Progenitor cell of endocrine pancreas (in vitro differentiated cells): Measurements from ENCODE around the gene TRIM65. TPM values are rescaled to one million over a fixed set of nuclear protein-coding genes. Genes with fewer than 3 reads are reported as not detected.

ENCODE experiments used
- DNase-seq: peaks from one replicate; pipeline ENCODE4 v3.0.0; 2021; ENCODE audit warnings: low spot score; ENCODE audit not compliant: unreplicated experiment
- H3K27ac Mint-ChIP-seq: 2 replicates; pipeline ENCODE4 v1.8.0; 2021; ENCODE audit warnings: mild to moderate bottlenecking, moderate library complexity, mixed read lengths
- H3K27me3 Mint-ChIP-seq: 2 replicates; pipeline ENCODE4 v1.8.0; 2021; ENCODE audit warnings: mixed read lengths
- H3K36me3 Mint-ChIP-seq: 2 replicates; pipeline ENCODE4 v1.8.0; 2022; ENCODE audit warnings: mixed read lengths; ENCODE audit not compliant: insufficient read depth
- H3K4me1 Mint-ChIP-seq: 2 replicates; pipeline ENCODE4 v1.8.0; 2021; ENCODE audit warnings: low read depth, mixed read lengths
- H3K4me3 Mint-ChIP-seq: 2 replicates; pipeline ENCODE4 v1.8.0; 2021; ENCODE audit warnings: low read depth, mild to moderate bottlenecking, moderate library complexity, mixed read lengths
- H3K9me3 Mint-ChIP-seq: 2 replicates; pipeline ENCODE4 v1.8.0; 2021; ENCODE audit warnings: low read depth, mixed read lengths
- CTCF ChIP-seq: fragments of 200-600 bp; sonication (generic); IDR thresholded peaks from one replicate; pipeline ENCODE4 v1.5.0; 2021; ENCODE audit warnings: antibody characterized with exemption, mild to moderate bottlenecking; ENCODE audit not compliant: unreplicated experiment
- total RNA-seq: library from RNA; stranded (reverse); gene quantifications from 2 replicates; pipeline ENCODE4 v1.2.1, GENCODE V29; 2021

TRIM65 gene
- total RNA-seq, 1 donor from 2014 or later: 17.1 TPM

DNA sequence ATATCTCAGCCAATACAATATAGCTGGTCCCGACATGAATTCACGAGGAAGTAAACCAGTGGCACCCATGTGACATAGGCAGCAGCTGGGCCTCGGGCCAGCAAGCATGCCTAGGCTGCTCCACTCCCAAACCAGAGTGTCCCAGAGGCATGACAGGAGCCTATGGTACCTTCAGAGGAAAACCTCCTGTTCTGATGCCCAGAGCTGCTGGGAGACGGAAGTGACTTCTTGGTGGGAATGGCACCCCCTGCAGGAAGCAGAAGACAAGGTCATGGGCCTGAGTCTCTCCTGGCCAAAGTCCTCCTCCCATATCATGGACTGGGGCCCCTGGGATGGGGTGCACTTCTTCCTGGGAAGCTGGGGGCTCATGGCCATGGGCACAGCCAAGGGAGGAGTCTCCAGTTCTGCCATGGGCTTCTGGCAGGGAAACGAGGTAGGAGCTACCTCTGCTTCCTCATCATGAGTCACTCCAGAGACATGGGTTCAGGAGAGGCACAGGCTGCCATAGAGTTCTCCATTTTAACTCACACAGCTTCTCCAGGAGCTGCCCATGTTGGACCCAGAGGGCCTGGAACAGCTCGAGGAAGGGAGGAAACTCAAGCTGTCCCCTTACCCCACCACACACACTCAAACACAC is 30.7 kb upstream of the TRIM65 start:
- no peak overlapping the region for H3K4me3 Mint-ChIP-seq
- H3K4me1 Mint-ChIP-seq: no peaks in the 10 kb centered on the region
- no peaks in the 10 kb centered on the region for H3K9me3 Mint-ChIP-seq
- no peak for DNase-seq
- peak; percentile 51 for TF ChIP-seq CTCF
- H3K36me3 Mint-ChIP-seq: no peaks in the 10 kb centered on the region
- H3K27me3 Mint-ChIP-seq: no peaks in the 10 kb centered on the region
- no peak overlapping the region for H3K27ac Mint-ChIP-seq

GRCh38 chr17:75926456-75926855 is 29.7 kb upstream of the TRIM65 start:
- Mint-ChIP-seq H3K4me3 (no peak overlapping the region), H3K9me3 (no peaks in the 10 kb centered on the region), H3K36me3 (no peaks in the 10 kb centered on the region), H3K27ac (peak overlapping the region; percentile 78), H3K27me3 (no peaks in the 10 kb centered on the region), H3K4me1 (no peaks in the 10 kb centered on the region)
- no peak for TF ChIP-seq CTCF
- DNase-seq: no peak

DNA sequence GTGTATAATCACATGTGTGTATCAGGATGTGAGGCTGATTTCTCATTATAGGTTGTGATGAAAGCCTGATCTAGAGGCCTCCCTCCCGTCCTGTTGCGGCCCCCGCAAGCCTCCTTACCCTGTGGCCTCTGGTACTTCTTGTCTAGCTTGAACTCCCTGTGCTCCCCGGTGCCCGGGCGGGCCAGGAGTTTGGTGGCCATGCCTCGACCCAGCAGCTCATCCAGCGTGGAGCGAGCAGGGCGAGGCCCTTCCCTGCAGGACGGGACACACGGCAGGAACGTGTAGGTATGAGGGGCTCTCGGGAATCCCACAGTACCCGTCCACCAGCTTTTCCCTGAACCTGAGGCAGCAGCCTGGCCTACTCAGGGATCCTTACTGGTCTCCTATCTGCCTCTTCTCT is 29.2 kb upstream of the TRIM65 start:
- Mint-ChIP-seq H3K27ac (no peak overlapping the region), H3K4me3 (no peak overlapping the region), H3K27me3 (no peaks in the 10 kb centered on the region), H3K36me3 (no peaks in the 10 kb centered on the region), H3K4me1 (no peaks in the 10 kb centered on the region), H3K9me3 (no peaks in the 10 kb centered on the region)
- no peak for DNase-seq
- TF ChIP-seq CTCF: no peak

GRCh38 chr17:75925103-75925502 is 28.4 kb upstream of the TRIM65 start:
- Mint-ChIP-seq H3K27me3 (no peaks in the 10 kb centered on the region), H3K27ac (no peak overlapping the region), H3K9me3 (no peaks in the 10 kb centered on the region), H3K4me3 (no peak overlapping the region), H3K4me1 (no peaks in the 10 kb centered on the region), H3K36me3 (no peaks in the 10 kb centered on the region)
- no peak for DNase-seq
- TF ChIP-seq CTCF: no peak

DNA sequence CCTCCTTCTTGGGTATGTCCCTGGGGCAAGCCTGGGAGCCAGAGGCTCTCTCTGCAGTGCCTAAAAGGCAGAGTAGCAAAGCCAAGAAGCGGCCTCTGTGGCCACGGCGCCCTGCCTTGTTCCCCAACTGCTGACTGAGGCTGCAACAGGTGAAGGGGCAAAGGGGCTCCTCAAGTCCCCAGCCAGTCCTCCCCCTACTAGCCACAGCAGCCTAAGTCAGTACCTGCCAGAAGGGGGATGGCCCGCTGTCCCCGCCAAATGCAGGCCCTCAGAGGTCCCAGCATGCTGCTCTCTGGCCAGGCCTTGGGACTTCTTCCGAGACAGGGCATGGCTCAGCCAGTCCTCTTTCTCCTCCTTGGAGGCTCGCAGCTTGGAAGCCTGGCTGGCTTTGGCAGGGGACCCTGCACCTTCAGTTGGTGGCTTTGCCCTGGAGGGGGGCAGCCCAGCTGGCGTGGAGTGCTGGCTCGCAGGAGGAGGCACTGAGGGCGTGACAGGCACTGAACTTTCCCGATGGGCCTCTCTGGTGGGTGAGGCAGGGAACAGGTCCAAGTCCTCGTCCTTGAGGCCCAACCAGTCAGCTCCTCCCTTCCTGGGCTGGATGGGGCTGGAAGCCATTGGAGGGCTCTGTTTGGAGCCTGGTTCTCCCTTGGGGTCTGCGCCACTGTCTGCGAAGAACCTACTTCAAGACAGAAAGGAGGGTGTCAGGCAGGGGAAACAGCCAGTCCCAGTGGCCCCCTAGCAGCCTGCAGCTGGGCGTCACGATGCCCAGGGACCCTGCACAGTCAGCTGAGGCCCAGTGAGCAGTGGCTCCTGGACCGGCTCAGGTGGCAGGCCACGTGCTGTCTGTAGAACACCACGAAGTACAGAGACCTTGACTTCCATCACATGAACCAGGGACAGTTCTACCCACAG is 26.5 kb upstream of the TRIM65 start:
- no peak for TF ChIP-seq CTCF
- no peaks in the 10 kb centered on the region for H3K36me3 Mint-ChIP-seq
- no peaks in the 10 kb centered on the region for H3K4me1 Mint-ChIP-seq
- H3K27me3 Mint-ChIP-seq: no peaks in the 10 kb centered on the region
- DNase-seq: no peak
- H3K4me3 Mint-ChIP-seq: no peak overlapping the region
- no peaks in the 10 kb centered on the region for H3K9me3 Mint-ChIP-seq
- no peak overlapping the region for H3K27ac Mint-ChIP-seq
